ENCODE results near the gene ZACN. TPM values are rescaled to one million over a fixed set of nuclear protein-coding genes. Genes with fewer than 3 reads are reported as not detected.

Gene ZACN
- total RNA-seq, 2 experiments from 2014 or later, result 0.69 to 0.98 TPM

DNA sequence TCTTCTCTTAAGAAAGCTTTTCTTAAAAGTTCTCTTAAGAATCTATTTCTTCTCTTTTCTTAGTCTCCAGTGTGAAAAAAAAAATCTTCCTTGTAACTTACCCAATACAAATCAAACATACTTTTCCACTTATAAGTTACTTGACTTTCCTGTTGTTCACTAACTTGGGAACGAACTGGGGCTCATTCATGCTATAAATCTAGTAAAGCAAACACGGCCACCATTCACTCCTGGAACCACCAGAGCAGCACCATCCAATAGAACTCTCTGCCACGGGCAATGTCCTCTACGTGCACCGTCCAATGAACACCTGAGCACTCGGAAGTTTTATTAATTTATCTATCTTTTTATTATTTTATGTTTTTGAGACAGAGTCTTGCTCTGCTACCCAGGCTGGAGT, 27.4 kb upstream of the ZACN start:
- ChIA-PET POLR2A (interaction anchor here (0.5 kb wide), 1 partner anchor 385 kb away, joined by 3 read pairs; the partner anchor contains the start of genes RECQL5 and SAP30BP), CTCF (no interaction called here)
- no peaks in the 10 kb centered on the region for H3K27me3 Mint-ChIP-seq
- no peaks in the 10 kb centered on the region for H3K4me1 ChIP-seq (ENCODE audit: insufficient read depth, low read length)
- no peaks in the 10 kb centered on the region for H3K9me3 Mint-ChIP-seq
- peaks cover 88% of the 10 kb centered on the region for H3K36me3 ChIP-seq (ENCODE audit: insufficient read depth, low read length)
- no peak overlapping the region for H3K4me3 ChIP-seq (ENCODE audit: low read length)
- DNase-seq (no peak), ATAC-seq (ENCODE audit: poor library complexity) (no peak)
- H3K27me3 ChIP-seq (ENCODE audit: control insufficient read depth in 1 of 2, insufficient read depth in 2 of 2, low read length in 2 of 2), result no peaks in the 10 kb centered on the region
- H3K27ac Mint-ChIP-seq, result no peak overlapping the region
- TF ChIP-seq, protein P1, sequence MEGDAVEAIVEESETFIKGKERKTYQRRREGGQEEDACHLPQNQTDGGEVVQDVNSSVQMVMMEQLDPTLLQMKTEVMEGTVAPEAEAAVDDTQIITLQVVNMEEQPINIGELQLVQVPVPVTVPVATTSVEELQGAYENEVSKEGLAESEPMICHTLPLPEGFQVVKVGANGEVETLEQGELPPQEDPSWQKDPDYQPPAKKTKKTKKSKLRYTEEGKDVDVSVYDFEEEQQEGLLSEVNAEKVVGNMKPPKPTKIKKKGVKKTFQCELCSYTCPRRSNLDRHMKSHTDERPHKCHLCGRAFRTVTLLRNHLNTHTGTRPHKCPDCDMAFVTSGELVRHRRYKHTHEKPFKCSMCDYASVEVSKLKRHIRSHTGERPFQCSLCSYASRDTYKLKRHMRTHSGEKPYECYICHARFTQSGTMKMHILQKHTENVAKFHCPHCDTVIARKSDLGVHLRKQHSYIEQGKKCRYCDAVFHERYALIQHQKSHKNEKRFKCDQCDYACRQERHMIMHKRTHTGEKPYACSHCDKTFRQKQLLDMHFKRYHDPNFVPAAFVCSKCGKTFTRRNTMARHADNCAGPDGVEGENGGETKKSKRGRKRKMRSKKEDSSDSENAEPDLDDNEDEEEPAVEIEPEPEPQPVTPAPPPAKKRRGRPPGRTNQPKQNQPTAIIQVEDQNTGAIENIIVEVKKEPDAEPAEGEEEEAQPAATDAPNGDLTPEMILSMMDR (IDR thresholded peaks at IDR 0.05), result no peak
- no peak overlapping the region for H3K4me3 Mint-ChIP-seq
- no peaks in the 10 kb centered on the region for H3K9me3 ChIP-seq (ENCODE audit: control insufficient read depth in 1 of 2, insufficient read depth in 1 of 2, low read length in 2 of 2)
- H3K36me3 Mint-ChIP-seq (ENCODE audit: low read depth), result peaks cover 87% of the 10 kb centered on the region
- intact Hi-C loops (cut with DNase I, micrococcal nuclease), result no loop called here
- no peak overlapping the region for H3K27ac ChIP-seq (ENCODE audit: low read depth in 1 of 2, low read length in 2 of 2)
- H3K4me1 Mint-ChIP-seq (ENCODE audit: low read depth), result peaks cover 18% of the 10 kb centered on the region

DNA sequence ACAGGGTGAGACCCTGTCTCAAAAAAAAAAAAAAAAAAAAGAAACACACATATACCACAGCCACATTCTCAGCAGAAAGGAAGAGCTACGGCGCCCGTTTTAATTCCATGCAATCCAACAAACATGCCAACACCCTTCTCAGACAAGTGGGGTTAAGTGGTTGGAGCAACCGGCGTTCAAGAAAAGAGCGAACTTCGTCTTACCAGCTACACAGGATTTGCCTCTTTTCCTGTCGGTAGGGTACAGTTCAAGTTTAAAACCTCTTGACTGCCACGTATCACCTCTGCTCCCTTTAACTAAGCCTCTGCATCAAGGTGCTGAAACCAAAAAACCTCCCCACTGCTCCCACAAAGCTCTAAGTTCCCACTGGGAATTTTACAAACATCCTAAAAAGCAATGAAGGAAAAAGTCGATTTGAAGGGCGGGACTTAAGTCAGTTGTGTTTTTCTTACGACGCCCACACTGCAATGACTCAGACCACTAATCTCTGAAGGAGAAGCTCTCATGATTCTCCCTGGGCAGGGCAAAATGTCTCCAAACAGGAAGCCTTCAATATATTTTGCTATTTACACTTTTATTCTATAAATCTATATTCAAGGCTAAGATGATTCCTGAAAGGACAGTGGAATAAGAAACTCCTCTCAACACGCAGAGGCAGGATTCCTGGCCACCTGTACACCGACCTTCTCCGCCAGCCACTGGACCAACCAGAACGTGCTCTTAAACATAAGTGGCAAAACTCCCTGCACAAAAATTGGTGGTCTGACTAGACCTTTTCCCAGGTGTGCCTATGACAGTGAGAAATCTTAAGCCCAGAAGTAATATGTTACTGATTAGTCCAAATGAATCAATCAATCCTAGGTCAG, 25.5 kb upstream of the ZACN start:
- DNase-seq (no peak), ATAC-seq (ENCODE audit: poor library complexity) (no peak)
- peaks cover 90% of the 10 kb centered on the region for H3K36me3 ChIP-seq (ENCODE audit: insufficient read depth, low read length)
- no peak overlapping the region for H3K4me3 ChIP-seq (ENCODE audit: low read length)
- H3K27me3 ChIP-seq (ENCODE audit: control insufficient read depth in 1 of 2, insufficient read depth in 2 of 2, low read length in 2 of 2), result no peaks in the 10 kb centered on the region
- TF ChIP-seq, protein P1 (IDR thresholded peaks at IDR 0.05), result no peak
- Mint-ChIP-seq H3K36me3 (ENCODE audit: low read depth) (peaks cover 90% of the 10 kb centered on the region), H3K9me3 (no peaks in the 10 kb centered on the region), H3K27me3 (no peaks in the 10 kb centered on the region), H3K27ac (no peak overlapping the region), H3K4me1 (ENCODE audit: low read depth) (peaks cover 15% of the 10 kb centered on the region), H3K4me3 (no peak overlapping the region)
- ChIA-PET CTCF (no interaction called here), POLR2A (interaction anchor here (1.0 kb wide), 1 partner anchor 24 kb away, joined by 3 read pairs; no protein-coding TSS in a partner anchor)
- H3K9me3 ChIP-seq (ENCODE audit: control insufficient read depth in 1 of 2, insufficient read depth in 1 of 2, low read length in 2 of 2), result no peaks in the 10 kb centered on the region
- intact Hi-C loops (cut with DNase I, micrococcal nuclease), result no loop called here
- H3K4me1 ChIP-seq (ENCODE audit: insufficient read depth, low read length), result no peaks in the 10 kb centered on the region
- H3K27ac ChIP-seq (ENCODE audit: low read depth in 1 of 2, low read length in 2 of 2), result no peak overlapping the region

DNA sequence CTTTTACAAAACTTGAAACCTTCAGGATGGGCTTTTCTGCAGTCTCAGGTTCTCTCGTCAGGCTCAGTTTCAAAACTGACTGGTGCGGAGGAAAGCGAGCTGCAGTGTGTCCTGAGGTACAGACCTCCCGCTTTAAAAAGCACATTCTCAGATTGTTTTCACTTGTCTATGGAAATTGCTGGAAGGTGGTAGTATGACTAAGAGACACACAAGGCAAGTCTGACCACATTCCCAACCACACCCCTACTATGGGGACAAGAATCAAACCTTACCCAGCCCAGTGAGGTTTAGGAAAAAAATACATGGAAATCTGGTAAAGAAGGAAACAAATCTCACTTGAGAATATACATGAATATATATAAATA, 24.9 kb upstream of the ZACN start:
- Histone ChIP-seq H3K9me3 (ENCODE audit: control insufficient read depth in 1 of 2, insufficient read depth in 1 of 2, low read length in 2 of 2) (no peaks in the 10 kb centered on the region), H3K4me3 (ENCODE audit: low read length) (no peak overlapping the region), H3K36me3 (ENCODE audit: insufficient read depth, low read length) (peaks cover 90% of the 10 kb centered on the region), H3K27ac (ENCODE audit: low read depth in 1 of 2, low read length in 2 of 2) (no peak overlapping the region), H3K4me1 (ENCODE audit: insufficient read depth, low read length) (no peaks in the 10 kb centered on the region), H3K27me3 (ENCODE audit: control insufficient read depth in 1 of 2, insufficient read depth in 2 of 2, low read length in 2 of 2) (no peaks in the 10 kb centered on the region)
- intact Hi-C loops (cut with DNase I, micrococcal nuclease), result no loop called here
- Mint-ChIP-seq H3K27me3 (no peaks in the 10 kb centered on the region), H3K4me1 (ENCODE audit: low read depth) (peaks cover 9% of the 10 kb centered on the region), H3K4me3 (no peak overlapping the region), H3K27ac (no peak overlapping the region), H3K9me3 (no peaks in the 10 kb centered on the region), H3K36me3 (ENCODE audit: low read depth) (peaks cover 90% of the 10 kb centered on the region)
- ATAC-seq (ENCODE audit: poor library complexity) (no peak), DNase-seq (no peak)
- TF ChIP-seq, protein P1 (IDR thresholded peaks at IDR 0.05), result no peak
- ChIA-PET CTCF (no interaction called here), POLR2A (no interaction called here)

All from CD4-positive, alpha-beta T cell (primary cell).